Lower lobe of right lung (tissue), 2 donors: ENCODE results near the gene SLC31A1. TPM values are rescaled to one million over a fixed set of nuclear protein-coding genes. Genes with fewer than 3 reads are reported as not detected.

Source experiments
- ATAC-seq, 2 donors: fragments of 200-7000 bp; cut with Tn5 transposase; one replicate each; pipeline ENCODE4 v1.9.1; 2020 to 2022; ENCODE audit warnings: mild to moderate bottlenecking in 2 of 2, moderate library complexity in 2 of 2
- DNase-seq: peaks from one replicate; pipeline ENCODE4 v3.0.0-alpha.2; 2020
- H3K27ac ChIP-seq: fragments of 200-600 bp; one replicate; pipeline ENCODE4 v1.8.0; 2022
- H3K27me3 ChIP-seq: fragments of 200-600 bp; one replicate; pipeline ENCODE4 v1.8.0; 2022; ENCODE audit warnings: low read depth
- H3K36me3 ChIP-seq: fragments of 200-600 bp; one replicate; pipeline ENCODE4 v1.8.0; 2022; ENCODE audit warnings: mild to moderate bottlenecking
- H3K4me1 ChIP-seq: fragments of 200-600 bp; one replicate; pipeline ENCODE4 v1.8.0; 2022
- H3K4me3 ChIP-seq: fragments of 200-600 bp; one replicate; pipeline ENCODE4 v1.8.0; 2022; ENCODE audit warnings: mild to moderate bottlenecking
- H3K9me3 ChIP-seq: fragments of 200-600 bp; one replicate; pipeline ENCODE4 v1.8.0; 2022
- intact Hi-C: fragments of 100-400 bp; cut with DNase I; formaldehyde crosslinking; loops from one replicate; pipeline ENCODE4 v1.11.0; 2022
- total RNA-seq: library from RNA; stranded (reverse); fragmentation: NEBNext Ultra II Directional; extraction: Animal tissue kit (Norgen Biotek cat#: 25700); gene quantifications from one replicate; pipeline ENCODE4 v1.2.1, GENCODE V29; 2021
- TF ChIP-seq, protein P1 (sequence below): fragments of 200-600 bp; IDR thresholded peaks from one replicate; pipeline ENCODE4 v1.8.0; 2022; ENCODE audit warnings: antibody characterized with exemption, mild to moderate bottlenecking
- donor health status: DM: no; HTN: yes; CAD: no; lungs with severe emphysema.

The SLC31A1 gene
- total RNA-seq, 1 donor from 2014 or later: 48.4 TPM

DNA sequence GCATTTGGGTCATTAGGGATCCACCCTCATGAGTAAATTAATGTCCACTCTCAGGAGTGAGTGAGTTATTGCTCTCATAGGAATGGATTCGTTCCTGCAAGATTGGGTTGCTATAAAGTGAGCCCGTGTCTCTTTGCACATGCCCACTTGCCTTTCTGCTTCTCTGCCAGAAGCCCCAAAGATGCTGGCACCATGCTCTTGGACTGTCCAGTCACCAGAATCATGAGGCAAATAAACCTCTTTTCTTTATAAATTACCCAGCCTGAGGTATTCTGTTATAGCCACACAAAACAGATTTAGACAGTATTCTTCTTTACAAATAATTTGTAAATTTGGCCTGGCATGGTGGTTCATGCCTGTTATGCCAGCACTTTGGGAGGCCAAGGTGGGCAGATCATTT, 29.5 kb downstream of the SLC31A1 start:
- intact Hi-C loops: no loop called here
- Histone ChIP-seq H3K36me3 (no peaks in the 10 kb centered on the region), H3K9me3 (no peaks in the 10 kb centered on the region), H3K4me1 (peaks cover 3% of the 10 kb centered on the region), H3K27me3 (no peaks in the 10 kb centered on the region), H3K4me3 (no peak overlapping the region), H3K27ac (no peak overlapping the region)
- TF ChIP-seq, protein P1, sequence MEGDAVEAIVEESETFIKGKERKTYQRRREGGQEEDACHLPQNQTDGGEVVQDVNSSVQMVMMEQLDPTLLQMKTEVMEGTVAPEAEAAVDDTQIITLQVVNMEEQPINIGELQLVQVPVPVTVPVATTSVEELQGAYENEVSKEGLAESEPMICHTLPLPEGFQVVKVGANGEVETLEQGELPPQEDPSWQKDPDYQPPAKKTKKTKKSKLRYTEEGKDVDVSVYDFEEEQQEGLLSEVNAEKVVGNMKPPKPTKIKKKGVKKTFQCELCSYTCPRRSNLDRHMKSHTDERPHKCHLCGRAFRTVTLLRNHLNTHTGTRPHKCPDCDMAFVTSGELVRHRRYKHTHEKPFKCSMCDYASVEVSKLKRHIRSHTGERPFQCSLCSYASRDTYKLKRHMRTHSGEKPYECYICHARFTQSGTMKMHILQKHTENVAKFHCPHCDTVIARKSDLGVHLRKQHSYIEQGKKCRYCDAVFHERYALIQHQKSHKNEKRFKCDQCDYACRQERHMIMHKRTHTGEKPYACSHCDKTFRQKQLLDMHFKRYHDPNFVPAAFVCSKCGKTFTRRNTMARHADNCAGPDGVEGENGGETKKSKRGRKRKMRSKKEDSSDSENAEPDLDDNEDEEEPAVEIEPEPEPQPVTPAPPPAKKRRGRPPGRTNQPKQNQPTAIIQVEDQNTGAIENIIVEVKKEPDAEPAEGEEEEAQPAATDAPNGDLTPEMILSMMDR: no peak
- no peak for DNase-seq
- ATAC-seq: no peak

DNA sequence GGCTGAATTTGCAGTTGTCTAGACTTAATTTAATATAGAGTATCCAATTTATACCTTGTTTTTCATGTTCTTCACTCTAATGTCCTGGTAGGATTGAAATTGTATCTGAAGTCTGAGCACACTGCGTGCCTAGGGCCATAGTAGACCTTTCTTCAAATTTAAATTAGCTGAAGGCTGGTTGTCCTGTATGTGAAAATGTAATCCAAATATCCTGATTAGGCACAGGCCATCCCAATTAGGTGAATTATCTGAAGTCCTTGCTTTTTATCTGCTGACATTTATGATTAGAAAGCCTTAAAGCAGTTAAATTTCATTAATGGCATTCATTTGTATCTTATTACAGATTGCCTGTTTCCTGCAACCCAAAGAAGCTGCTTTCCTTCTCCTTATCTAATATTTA, 33.6 kb downstream of the SLC31A1 start:
- Histone ChIP-seq H3K9me3 (no peaks in the 10 kb centered on the region), H3K4me1 (no peaks in the 10 kb centered on the region), H3K4me3 (no peak overlapping the region), H3K36me3 (peaks cover 31% of the 10 kb centered on the region), H3K27me3 (no peaks in the 10 kb centered on the region), H3K27ac (no peak overlapping the region)
- TF ChIP-seq, protein P1: no peak
- ATAC-seq: no peak
- intact Hi-C loops: no loop called here
- no peak for DNase-seq

DNA sequence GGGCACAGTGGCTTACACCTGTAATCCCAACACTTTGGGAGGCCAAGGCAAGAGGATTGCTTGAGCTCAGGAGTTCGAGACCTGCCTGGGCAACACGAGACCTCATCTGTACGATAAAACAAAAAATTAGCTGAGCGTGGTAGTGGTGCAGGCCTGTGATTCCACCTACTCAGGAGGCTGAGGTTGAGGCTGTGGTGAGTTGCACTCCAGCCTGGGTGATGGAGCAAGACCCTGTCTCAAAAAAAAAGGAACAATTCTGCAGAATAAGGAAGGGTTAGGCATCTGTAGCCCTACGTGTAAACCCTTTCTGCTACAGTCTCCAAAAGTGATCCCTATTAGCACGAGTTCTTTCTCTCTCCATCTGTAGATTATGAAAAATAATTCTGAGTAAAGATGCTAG, 34.1 kb downstream of the SLC31A1 start:
- H3K4me3 ChIP-seq: no peak overlapping the region
- no peak overlapping the region for H3K27ac ChIP-seq
- intact Hi-C loops: no loop called here
- ATAC-seq (peak; percentile 71 to 83), DNase-seq (peak; percentile 53)
- no peaks in the 10 kb centered on the region for H3K9me3 ChIP-seq
- no peaks in the 10 kb centered on the region for H3K27me3 ChIP-seq
- H3K36me3 ChIP-seq: peaks cover 35% of the 10 kb centered on the region
- H3K4me1 ChIP-seq: no peaks in the 10 kb centered on the region
- TF ChIP-seq, protein P1: no peak

DNA sequence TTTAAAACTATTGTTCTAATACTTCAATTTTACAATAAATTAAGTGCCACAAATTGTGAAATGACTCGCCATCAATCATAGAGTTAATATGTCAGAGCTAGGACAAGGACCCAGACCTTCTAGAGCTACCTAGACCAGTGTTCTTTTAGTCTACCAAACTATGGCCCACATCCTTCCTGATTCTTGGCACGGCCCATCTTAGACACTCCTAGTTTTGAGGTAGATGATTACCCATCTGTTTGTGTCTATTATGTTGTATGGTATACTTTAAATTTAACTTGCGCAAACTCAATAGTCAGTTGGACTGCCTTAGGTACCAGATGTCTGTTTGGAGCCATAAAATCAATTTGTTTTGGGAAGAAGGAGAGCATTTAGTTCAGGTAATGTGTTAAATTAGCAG, 36.5 kb downstream of the SLC31A1 start:
- H3K36me3 ChIP-seq: peaks cover 60% of the 10 kb centered on the region
- H3K27me3 ChIP-seq: no peaks in the 10 kb centered on the region
- intact Hi-C loops: no loop called here
- ATAC-seq: no peak
- no peak overlapping the region for H3K27ac ChIP-seq
- TF ChIP-seq, protein P1: no peak
- H3K4me3 ChIP-seq: no peak overlapping the region
- DNase-seq: no peak
- H3K4me1 ChIP-seq: no peaks in the 10 kb centered on the region
- no peaks in the 10 kb centered on the region for H3K9me3 ChIP-seq

DNA sequence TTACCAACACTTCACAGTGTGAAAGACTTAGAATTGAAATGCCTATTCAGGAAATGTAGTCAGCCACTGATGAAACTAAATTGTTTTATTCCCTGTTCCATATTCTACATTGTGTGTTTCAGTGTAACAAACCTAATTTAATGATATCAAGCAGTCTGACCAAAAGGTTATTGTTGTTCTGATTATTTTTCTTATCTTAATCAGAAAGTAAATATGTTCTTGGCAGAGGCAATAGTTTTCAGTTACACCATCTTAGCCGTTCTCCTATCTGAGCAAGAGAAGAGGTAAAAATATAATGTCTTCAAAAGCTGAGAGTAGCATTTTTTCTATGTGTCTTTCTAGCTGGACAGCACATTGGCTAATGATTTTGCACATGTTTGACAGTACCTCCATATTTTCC, 36.9 kb downstream of the SLC31A1 start:
- Histone ChIP-seq H3K36me3 (peaks cover 64% of the 10 kb centered on the region), H3K9me3 (no peaks in the 10 kb centered on the region), H3K4me3 (no peak overlapping the region), H3K27ac (no peak overlapping the region), H3K27me3 (no peaks in the 10 kb centered on the region), H3K4me1 (no peaks in the 10 kb centered on the region)
- ATAC-seq (no peak), DNase-seq (no peak)
- intact Hi-C loops: no loop called here
- TF ChIP-seq, protein P1: no peak
